SKM-1 treated with dmso at 0.1 percent for 144 hours (cell line): ENCODE measurements around the gene UGT1A7.
A peak's percentile ranks its signal among the peaks of the same experiment; 100 is the strongest.
"Not testable (repeated sequence)": the region's sequence is repeated elsewhere in the genome, so short reads cannot be mapped to it uniquely, and the experiment has no call there.

ENCODE experiments used
- DNase-seq: peaks from one replicate; lab custom pipeline; 2025; ENCODE audit not compliant: unreplicated experiment; lab: John Stamatoyannopoulos, UW

The UGT1A7 gene

DNA sequence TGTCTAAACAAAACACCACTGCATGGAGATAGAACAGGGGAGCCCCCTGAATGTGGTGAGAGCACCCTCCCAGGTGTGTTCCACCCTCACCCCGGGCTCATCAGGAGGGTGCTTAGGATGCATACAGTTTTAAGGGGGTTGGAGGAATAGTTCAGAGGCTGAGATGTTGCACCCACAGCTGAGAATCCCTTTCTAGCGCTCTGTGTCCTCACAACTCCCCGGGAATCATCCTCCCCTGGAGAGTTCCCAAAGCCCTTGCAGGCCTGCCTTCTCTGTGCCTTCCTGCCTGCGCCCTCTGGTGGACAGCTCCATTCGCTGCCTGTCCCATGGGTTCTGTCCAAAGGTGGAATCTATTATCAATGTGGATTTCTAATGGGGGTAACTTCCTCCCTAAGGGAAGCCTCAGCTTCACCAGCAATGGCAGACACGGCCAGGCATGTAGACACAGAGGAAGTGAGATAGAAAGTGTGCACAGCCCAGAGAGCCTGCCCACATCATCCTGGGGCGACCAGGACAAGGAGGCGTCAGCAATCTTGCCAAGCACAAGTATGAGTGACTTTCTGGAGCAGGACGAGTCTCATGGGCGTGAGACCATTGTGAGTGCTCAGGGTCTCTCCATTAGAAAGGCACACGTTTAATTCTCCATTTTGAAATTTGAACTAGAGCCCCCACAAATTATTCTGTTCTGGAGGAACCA lies 29.8 kb downstream of the UGT1A7 start:
- DNase-seq = peak; percentile 46

DNA sequence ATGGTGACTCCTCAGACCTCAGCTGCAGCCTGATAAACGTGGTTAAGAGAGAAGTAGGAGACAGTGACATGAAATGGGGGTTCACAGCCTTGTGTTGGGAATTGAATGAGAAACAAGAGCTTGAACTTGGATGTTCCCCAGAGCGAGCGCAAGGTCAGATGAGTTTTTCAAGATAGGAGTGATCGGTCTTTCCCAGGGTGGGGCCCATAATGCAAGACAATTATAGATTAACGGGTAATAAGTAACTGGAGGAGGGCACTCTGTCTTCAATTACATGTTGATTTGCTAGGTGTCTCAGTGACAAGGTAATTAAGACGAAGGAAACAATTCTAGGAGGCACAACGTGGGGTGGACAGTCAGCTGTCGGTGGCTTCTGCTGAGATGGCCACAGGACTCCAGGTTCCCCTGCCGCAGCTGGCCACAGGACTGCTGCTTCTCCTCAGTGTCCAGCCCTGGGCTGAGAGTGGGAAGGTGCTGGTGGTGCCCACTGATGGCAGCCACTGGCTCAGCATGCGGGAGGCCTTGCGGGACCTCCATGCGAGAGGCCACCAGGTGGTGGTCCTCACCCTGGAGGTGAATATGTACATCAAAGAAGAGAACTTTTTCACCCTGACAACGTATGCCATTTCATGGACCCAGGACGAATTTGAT lies 31.0 kb downstream of the UGT1A7 start, which contains the start of gene UGT1A5:
Gene UGT1A5, plus strand, starts transcription at position 297 of the 651 bp plus-strand sequence. Its CDS starts 85 bp downstream, at position 382.
- no peak for DNase-seq

DNA sequence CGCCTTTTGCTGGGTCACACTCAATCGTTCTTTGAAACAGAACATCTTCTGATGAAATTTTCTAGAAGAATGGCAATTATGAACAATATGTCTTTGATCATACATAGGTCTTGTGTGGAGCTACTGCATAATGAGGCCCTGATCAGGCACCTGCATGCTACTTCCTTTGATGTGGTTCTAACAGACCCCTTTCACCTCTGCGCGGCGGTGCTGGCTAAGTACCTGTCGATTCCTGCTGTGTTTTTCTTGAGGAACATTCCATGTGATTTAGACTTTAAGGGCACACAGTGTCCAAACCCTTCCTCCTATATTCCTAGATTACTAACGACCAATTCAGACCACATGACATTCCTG lies 31.5 kb downstream of the UGT1A7 start:
- no peak for DNase-seq

DNA sequence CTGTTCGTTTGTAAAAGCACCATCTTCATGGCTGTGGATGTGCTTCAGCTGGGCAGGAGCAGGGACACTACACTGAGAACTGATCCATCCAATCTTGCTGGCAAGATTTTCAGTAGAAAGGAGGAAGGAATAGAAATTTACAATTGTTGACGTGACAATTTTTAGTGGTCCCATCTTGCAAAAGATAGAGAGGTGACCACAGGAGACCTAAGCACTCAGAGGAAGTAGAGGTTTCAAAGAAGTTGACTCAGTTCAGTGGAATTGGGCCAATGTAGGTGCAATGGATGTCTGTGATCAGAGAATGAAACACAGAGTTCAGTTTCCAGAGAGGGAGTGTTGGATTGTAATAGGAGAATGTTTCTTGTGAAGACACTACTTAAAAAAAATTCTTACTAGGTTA lies 32.4 kb downstream of the UGT1A7 start:
- no peak for DNase-seq

DNA sequence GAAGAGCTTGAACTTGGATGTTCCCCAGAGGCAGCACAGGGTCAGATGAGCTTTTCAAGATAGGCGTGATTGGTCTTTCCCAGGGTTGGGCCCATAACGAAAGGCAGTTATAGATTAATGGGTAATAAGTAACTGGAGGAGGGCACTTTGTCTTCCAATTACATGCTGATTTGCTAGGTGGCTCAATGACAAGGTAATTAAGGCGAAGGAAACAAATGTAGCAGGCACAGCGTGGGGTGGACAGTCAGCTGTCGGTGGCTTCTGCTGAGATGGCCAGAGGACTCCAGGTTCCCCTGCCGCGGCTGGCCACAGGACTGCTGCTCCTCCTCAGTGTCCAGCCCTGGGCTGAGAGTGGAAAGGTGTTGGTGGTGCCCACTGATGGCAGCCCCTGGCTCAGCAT lies 36.9 kb downstream of the UGT1A7 start, which contains the start of gene UGT1A4:
Gene UGT1A4, plus strand, starts transcription at position 185 of the 400 bp plus-strand sequence. Its CDS starts 85 bp downstream, at position 270.
- no peak for DNase-seq

DNA sequence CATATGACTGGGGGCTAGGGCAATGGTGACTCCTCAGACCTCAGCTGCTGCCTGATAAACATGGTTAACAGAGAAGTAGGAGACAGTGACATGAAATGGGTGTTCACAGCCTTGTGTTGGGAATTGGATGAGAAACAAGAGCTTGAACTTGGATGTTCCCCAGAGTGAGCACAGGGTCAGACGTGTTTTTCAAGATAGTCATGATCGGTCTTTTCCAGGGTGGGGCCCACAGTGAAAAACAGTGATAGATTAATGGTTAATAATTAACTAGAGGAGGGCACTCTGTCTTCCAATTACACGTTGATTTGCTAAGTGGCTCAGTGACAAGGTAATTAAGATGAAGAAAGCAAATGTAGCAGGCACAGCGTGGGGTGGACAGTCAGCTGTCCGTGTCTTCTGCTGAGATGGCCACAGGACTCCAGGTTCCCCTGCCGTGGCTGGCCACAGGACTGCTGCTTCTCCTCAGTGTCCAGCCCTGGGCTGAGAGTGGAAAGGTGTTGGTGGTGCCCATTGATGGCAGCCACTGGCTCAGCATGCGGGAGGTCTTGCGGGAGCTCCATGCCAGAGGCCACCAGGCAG lies 47.1 kb downstream of the UGT1A7 start, which contains the start of gene UGT1A3:
Gene UGT1A3, plus strand, starts transcription at position 320 of the 579 bp plus-strand sequence. Its CDS starts 85 bp downstream, at position 405.
- no peak for DNase-seq

DNA sequence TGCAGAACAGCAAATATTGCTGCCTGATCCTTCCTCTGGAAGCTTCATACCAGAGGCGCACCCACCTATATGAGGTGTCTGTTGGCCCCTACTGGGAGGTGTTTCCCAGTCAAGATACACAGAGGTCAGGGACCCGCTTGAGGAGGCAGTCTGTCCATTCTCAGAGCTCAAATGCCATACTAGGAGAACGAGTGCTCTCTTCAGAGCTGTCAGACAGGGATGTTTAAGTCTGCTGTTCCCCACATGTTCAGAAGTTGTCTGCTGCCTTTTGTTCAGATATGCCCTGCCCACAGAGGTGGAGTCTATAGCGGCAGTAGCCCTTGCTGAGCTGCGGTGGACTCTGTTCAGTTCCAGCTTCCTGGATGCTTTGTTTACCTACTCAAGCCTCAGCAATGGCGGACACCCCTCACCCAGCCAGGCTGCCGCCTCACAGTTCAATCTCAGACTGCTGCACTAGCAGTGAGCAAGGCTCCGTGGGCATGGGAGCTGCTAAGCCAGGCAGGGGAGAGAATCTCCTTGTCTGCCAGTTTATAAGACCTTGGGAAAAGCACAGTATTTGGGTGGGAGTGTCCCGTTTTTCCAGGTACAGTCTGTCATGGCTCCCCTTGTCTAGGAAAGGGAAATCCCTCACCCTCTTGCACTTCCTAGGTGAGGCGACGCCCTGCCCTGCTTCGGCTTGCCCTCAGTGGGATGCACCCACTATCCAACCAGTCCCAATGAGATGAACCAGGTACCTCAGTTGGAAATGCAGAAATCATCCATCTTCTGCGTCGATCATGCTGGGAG lies 55.4 kb downstream of the UGT1A7 start:
- not testable (repeated sequence) for DNase-seq

DNA sequence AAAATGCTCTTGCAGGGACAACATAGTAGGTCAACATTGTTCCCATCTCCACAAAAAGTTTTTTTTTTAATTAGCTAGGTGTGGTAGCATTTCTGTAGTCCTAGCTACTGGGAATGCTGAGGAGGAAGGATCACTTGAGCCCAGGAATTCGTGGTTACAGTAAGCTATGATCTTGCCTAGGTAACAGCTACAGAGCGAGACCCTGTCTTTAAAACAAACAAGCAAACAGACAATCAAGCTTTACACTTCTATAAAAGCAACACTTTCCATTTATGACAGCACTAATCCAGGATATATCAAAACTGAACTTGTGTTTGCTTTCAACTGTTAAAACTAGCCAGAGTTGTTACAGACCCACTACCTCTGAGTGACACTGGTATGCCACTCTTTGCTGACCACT lies 59.2 kb downstream of the UGT1A7 start:
- DNase-seq = no peak

DNA sequence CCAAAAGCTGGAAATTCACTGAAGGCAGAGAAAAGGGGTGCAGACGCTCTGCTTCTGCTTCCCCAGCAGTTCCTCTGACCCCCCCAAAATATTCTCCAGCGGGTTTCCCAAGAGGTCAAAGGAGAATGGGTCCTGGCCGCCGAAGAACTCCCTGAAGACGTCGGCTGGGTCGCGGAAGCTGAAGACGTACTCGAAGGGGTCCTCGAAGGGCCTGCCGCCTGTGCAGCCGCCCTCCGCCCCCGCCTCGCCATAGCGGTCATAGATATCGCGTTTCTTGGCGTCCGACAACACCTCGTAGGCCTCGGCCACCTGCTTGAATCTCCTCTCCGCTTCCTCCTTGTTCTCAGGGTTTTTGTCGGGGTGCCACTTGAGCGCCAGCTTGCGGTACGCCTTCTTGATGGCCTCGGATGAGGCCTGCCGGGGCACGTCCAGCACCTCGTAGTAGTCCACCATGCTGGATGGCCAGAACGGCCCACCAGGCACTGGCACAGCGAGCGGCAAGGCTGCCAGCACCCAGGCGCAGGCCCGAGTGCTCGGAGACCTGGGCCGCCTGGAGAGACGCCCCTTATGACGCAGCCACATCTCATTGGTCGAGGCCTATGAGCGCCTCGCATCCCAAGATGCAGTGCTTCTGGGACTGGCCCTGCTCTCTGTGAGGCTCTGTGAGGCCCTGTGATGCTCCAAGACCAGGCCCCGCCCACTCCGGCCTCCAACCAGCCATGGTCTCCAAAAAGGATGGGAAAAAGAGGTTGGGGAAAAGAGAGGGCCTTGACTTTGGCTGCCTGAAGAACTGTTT lies 62.0 kb downstream of the UGT1A7 start:
- no peak for DNase-seq

DNA sequence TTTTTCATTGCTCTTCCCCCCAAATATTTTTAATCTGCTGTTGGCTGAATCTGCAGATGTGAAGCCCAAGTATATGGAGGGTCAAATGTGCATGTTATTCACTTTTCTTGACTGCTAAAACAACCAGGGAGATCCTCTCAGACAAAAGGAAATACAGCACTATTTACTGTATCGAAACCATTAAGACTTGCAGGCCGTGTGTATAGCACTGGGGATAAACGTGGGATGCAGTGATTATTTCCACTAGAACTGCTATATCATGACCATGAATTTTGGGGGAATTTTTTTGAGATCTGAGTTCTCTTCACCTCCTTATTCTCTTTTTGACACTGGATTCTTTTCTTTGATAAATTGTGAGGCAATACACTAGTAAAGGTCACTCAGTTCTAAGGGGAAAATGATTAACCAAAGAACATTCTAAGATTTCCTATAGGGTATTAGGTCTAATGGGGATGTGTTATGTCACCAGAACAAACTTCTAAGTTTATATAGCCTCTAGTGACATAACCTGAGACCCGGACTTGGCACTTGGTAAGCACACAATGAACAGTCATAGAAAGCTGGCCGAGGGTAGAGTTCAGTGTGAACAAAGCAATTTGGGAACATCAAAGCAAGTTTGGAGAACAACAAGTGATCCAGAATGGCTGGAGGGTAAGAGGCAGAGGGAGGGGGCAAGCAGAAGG lies 63.5 kb downstream of the UGT1A7 start:
- DNase-seq = no peak

DNA sequence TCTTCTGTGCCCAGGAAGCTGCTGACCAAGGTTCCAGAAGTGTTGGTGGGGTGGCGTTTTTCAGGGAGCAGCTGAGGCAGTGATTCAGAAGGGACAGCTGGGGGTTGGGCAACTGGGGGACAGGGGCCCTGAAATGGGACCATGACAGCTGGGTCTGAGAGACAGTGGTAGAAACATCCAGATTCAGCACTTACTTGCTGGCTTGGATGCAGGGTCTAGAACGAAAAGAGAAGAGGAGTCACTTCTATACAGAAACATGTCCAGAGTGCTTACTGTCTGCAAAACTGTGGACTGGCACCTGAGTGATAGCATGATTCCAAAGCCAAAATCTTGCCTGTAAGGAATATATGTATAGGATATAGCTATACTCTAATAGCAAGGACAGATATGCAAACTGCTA lies 64.1 kb downstream of the UGT1A7 start:
- DNase-seq = not testable (repeated sequence)

DNA sequence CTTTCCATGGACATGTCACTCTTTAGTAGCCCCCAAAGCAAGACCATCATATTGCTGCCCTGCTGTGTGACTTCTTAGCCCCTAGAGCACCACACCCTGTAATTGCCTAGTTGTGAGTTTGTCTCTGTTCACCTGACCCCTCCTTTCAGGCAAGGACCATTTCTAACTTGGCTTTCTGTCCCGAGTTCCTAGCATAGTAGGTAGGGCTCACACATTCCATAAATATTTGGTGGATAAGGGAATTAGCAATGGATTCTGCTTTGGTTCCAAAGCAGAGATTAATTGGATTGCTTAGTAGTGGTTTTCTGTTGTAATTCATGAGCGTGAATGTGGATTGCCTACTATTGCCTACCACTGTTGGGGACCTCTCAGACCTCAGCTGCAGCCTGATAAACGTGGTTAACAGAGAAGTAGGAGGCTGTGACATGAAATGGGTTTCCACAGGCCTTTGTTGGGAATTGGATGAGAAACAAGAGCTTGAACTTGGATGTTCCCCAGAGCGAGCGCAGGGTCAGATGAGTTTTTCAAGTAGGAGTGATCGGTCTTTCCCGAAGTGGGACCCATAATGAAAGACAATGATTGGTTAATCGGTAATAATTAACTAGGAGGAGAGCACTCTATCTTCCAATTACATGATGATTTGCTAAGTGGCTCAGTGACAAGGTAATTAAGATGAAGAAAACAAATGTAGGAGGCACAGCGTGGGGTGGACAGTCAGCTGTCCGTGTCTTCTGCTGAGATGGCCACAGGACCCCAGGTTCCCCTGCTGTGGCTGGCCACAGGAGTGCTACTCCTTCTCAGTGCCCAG lies 65.0 kb downstream of the UGT1A7 start:
- DNase-seq = no peak

DNA sequence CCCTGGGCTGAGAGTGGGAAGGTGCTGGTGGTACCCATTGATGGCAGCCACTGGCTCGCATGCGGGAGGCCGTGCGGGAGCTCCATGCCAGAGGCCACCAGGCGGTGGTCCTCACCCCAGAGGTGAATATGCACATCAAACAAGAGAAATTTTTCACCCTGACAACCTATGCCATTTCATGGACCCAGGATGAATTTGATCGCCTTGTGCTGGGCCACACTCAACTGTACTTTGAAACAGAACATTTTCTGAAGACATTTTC lies 65.5 kb downstream of the UGT1A7 start:
- no peak for DNase-seq

DNA sequence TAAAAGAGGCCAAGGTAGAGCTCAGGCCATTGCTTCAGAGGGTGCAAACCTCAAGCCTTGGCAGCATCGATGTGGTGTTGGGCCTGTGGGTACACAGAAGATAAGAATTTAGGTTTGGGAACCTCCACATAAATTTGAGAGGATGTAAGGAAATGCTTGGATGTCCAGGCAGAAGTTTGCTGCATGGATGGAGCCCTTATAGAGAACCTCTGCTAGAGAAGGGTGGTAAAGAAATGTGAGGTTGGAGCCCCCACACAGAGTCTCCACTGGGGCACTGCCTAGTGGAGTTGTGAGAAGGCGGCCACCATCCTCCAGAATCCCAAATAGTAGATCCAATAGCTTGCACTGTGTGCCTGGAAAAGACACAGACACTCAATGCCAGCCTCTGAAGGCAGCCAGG lies 69.0 kb downstream of the UGT1A7 start:
- DNase-seq = not testable (repeated sequence)

DNA sequence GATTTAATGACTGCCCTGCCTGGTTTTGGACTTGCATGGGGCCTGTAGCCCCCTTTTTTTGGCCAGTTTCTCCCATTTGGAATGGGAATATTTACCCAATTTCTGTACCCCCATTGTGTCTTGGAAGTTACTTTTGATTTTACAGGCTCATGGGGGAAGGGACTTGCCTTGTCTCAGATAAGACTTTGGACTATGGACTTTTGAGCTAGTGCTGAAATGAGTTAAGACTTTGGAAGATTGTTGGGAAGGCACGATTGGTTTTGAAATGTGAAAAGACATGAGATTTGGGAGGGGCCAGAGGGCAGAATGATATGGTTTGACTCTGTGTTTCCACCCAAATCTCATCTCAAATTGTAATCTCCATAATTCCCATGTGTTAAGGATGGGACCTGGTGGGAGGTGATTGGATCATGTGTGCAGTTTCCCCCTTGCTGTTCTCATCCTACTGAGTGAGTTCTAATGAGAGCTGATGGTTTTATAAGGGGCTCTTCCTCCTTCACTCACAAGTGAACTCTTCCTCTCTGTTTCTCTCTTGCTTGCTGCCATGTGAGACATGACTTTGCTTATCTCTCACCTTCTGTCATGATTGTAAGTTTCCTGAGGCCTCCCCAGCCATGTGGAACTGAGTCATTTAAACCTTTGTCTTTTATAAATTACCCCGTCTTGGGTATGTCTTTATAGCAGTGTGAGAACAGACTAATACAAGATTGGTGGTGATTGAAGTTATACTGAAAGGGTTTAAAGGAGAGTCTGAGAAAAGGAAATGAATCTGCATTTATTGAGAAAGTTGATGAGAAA lies 69.7 kb downstream of the UGT1A7 start:
- not testable (repeated sequence) for DNase-seq

DNA sequence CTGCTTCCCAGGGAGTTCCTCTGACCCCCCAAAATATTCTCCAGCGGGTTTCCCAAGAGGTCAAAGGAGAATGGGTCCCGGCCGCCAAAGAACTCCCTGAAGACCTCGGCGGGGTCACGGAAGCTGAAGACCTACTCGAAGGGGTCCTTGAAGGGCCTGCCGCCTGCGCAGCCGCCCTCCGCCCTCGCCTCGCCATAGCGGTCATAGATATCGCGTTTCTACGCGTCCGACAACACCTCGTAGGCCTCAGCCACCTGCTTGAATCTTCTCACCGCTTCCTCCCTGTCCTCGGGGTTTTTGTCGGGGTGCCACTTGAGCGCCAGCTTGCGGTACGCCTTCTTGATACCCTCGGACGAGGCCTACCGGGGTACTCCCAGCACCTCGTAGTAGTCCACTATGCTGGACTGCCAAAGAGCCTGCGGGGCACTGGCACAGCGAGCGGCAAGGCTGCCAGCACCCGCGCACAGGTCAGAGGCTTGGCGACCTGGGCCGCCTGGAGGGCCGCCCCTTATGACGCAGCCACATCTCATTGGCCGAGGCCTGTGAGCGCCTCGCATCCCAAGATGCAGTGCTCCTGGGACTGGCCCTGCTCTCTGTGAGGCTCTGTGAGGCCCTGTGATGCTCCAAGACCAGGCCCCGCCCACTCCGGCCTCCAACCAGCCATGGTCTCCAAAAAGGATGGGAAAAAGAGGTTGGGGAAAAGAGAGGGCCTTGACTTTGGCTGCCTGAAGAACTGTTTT lies 73.3 kb downstream of the UGT1A7 start:
- DNase-seq = no peak

DNA sequence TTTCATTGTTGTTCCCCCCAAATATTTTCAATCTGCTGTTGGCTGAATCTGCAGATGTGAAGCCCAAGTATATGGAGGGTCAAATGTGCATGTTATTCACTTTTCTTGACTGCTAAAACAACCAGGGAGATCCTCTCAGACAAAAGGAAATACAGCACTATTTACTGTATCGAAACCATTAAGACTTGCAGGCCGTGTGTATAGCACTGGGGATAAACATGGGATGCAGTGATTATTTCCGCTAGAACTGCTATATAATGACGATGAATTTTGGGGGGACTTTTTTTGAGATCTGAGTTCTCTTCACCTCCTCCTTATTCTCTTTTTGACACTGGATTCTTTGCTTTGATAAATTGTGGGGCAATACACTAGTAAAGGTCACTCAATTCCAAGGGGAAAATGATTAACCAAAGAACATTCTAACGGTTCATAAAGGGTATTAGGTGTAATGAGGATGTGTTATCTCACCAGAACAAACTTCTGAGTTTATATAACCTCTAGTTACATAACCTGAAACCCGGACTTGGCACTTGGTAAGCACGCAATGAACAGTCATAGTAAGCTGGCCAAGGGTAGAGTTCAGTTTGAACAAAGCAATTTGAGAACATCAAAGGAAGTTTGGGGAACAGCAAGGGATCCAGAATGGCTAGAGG lies 74.9 kb downstream of the UGT1A7 start:
- no peak for DNase-seq
